Lower leg skin (tissue), 4 donors: ENCODE results near the gene ZBTB16. TPM values are rescaled to one million over a fixed set of nuclear protein-coding genes. Genes with fewer than 3 reads are reported as not detected.

ENCODE experiments used
- DNase-seq, 2 donors: peaks; one replicate each; pipeline ENCODE4 v3.0.0-alpha.2; 2019; ENCODE audit warnings: low spot score in 2 of 2
- H3K4me3 ChIP-seq: fragments of 200-600 bp; sonication (generic); 2 replicates; pipeline ENCODE4 v1.5.1; 2017; ENCODE audit warnings: mild to moderate bottlenecking, low read depth; ENCODE audit not compliant: poor library complexity, severe bottlenecking
- POLR2A ChIP-seq, 2 donors: fragments of 450-650 bp; IDR thresholded peaks; one replicate each; pipeline ENCODE4 v1.6.1; 2016 to 2017; ENCODE audit warnings: antibody characterized with exemption in 2 of 2, mild to moderate bottlenecking in 1 of 2, moderate library complexity in 1 of 2
- WGBS, 2 donors: methylation state at CpG; one replicate each; pipeline ENCODE4 v1.1.5; 2018; 5-methylcytosine and 5-hydroxymethylcytosine counted together
- intact Hi-C: fragments of 100-400 bp; cut with DNase I; formaldehyde crosslinking; loops from one replicate; pipeline ENCODE4 v1.15.0; 2023; ENCODE audit warnings: low total_unique reads
- total RNA-seq, 4 donors: library from RNA; depleted of rRNA; stranded (reverse); fragments of >200 nt; gene quantifications; one replicate each; pipeline ENCODE4 v1.1.0, GENCODE V29; 2016
- TF ChIP-seq, protein P1 (sequence below), 3 donors: fragments of 450-650 bp; IDR thresholded peaks; one replicate each; pipeline ENCODE4 v1.5.1; 2016; ENCODE audit warnings: antibody characterized with exemption in 3 of 3, mild to moderate bottlenecking in 3 of 3, moderate library complexity in 2 of 3

ZBTB16 gene
- total RNA-seq, 4 donors from 2014 or later = 167 to 369 (median 233) TPM

DNA sequence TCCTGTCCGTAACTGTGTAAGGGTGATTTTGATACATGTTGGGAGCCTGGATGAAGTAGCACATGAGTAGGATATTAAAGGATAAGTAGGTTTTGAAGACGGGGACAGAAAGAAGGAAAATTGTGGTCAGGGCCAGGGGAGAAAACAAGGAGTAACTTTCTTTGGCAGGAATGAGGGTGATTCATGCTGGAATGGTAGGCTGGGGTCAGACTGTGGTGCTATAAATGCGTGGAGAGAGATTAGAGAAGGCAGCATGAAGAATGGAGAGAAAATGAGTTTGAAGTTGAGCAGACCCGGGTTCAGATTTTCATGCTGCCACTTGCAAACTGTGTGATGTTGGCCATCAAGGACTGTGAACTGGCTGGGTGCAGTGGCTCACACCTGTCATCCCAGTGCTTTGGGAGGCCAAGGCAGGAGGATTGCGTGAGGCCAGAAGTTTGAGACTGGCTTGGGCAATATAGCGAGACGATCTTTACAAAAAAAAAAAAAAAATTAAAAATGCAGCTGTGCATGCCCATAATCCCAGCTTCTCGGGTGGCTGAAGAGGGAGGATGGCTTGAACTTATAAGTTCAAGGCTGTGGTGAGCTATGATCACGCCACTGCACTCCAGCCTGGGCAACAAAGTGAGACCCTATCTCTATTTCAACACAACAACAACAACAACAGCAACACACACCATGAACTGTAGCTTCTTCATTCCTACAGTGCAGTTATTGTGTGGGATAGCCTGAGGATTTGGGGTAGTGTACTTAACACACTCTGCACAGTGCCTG, 22.3 kb downstream of the ZBTB16 start:
- no peak overlapping the region for H3K4me3 ChIP-seq
- TF ChIP-seq, protein P1, sequence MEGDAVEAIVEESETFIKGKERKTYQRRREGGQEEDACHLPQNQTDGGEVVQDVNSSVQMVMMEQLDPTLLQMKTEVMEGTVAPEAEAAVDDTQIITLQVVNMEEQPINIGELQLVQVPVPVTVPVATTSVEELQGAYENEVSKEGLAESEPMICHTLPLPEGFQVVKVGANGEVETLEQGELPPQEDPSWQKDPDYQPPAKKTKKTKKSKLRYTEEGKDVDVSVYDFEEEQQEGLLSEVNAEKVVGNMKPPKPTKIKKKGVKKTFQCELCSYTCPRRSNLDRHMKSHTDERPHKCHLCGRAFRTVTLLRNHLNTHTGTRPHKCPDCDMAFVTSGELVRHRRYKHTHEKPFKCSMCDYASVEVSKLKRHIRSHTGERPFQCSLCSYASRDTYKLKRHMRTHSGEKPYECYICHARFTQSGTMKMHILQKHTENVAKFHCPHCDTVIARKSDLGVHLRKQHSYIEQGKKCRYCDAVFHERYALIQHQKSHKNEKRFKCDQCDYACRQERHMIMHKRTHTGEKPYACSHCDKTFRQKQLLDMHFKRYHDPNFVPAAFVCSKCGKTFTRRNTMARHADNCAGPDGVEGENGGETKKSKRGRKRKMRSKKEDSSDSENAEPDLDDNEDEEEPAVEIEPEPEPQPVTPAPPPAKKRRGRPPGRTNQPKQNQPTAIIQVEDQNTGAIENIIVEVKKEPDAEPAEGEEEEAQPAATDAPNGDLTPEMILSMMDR (IDR thresholded peaks at IDR 0.05) = no peak
- intact Hi-C loops = no loop called here
- no peak for DNase-seq
- 80 to 82% methylated on average over 9 of the region's 9 CpGs for WGBS, 2 donors

GRCh38 chr11:114082415-114082748, 22.9 kb downstream of the ZBTB16 start:
- DNase-seq = no peak
- WGBS, 2 donors = 66 to 71% methylated on average over 6 of the region's 6 CpGs
- intact Hi-C loops = no loop called here
- H3K4me3 ChIP-seq = no peak overlapping the region
- TF ChIP-seq POLR2A (IDR thresholded peaks at IDR 0.05) = no peak

DNA sequence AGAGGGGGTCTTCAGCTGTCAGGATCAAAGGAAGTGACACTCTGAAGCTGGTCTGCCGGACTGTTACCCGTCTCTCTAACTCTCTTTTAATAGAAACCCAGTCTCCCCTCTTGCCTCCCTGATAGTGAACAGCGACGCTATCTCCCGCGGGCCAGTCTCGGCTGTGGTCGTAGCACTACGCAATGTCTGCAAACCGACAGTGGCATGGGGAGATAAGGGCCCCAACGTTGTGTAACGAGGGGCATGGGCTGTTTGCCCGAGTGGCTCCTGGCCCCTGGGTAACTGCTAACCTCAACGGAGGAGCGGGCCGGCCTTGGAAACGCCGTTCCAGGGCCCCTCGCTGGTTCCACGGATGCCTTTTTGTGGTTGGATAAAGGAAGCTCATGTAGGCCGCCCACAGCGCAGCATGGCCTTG, 23.3 kb downstream of the ZBTB16 start:
- intact Hi-C loops = no loop called here
- DNase-seq = peak in 1 of 2 donors; percentile 87

GRCh38 chr11:114083391-114084252, 24.1 kb downstream of the ZBTB16 start:
- no peak overlapping the region for H3K4me3 ChIP-seq
- no peak for DNase-seq
- intact Hi-C loops = no loop called here
- 83 to 86% methylated on average over 11 of the region's 11 CpGs for WGBS, 2 donors
- TF ChIP-seq POLR2A (IDR thresholded peaks at IDR 0.05) = no peak
- TF ChIP-seq, protein P1 (IDR thresholded peaks at IDR 0.05) = no peak

More for the DNA sequence above, 23.3 kb downstream of the ZBTB16 start:
- TF ChIP-seq POLR2A (IDR thresholded peaks at IDR 0.05) = no peak
- TF ChIP-seq, protein P1 (IDR thresholded peaks at IDR 0.05) = no peak
- 87 to 90% methylated on average over 22 of the region's 22 CpGs for WGBS, 2 donors
- H3K4me3 ChIP-seq = no peak overlapping the region

GRCh38 chr11:114084414-114084813, 24.9 kb downstream of the ZBTB16 start:
- TF ChIP-seq POLR2A (IDR thresholded peaks at IDR 0.05) = no peak
- TF ChIP-seq, protein P1 (IDR thresholded peaks at IDR 0.05) = no peak
- WGBS, 2 donors = 61 to 72% methylated on average over 4 of the region's 4 CpGs
- no peak overlapping the region for H3K4me3 ChIP-seq

More at GRCh38 chr11:114084414-114084813, 24.9 kb downstream of the ZBTB16 start:
- no peak for DNase-seq
- intact Hi-C loops = no loop called here
